GM23248 (cell line): ENCODE results near the gene NOTCH1. TPM values are rescaled to one million over a fixed set of nuclear protein-coding genes. Genes with fewer than 3 reads are reported as not detected.
A peak's percentile ranks its signal among the peaks of the same experiment; 100 is the strongest.

ENCODE experiments used
- DNase-seq: peaks from one replicate; pipeline ENCODE4 v3.0.0-alpha.2; 2015
- H2AFZ ChIP-seq: fragments of 200-600 bp; sonication (generic); 2 replicates; pipeline ENCODE4 v1.6.1; 2016; ENCODE audit warnings: antibody characterized with exemption
- H3F3A ChIP-seq: fragments of 200-600 bp; sonication (generic); 2 replicates; pipeline ENCODE4 v1.6.1; 2016; ENCODE audit warnings: mild to moderate bottlenecking, antibody characterized with exemption, mixed run types; ENCODE audit not compliant: insufficient read depth
- H3K27ac ChIP-seq: fragments of 200-600 bp; sonication (generic); 2 replicates; pipeline ENCODE4 v1.5.1; 2016; ENCODE audit warnings: mild to moderate bottlenecking
- H3K27me3 ChIP-seq: fragments of 200-600 bp; sonication (generic); replicated peaks from 2 replicates; pipeline ENCODE4 v1.6.1; 2016; ENCODE audit warnings: mild to moderate bottlenecking; ENCODE audit not compliant: insufficient read depth
- H3K36me3 ChIP-seq: fragments of 200-600 bp; sonication (generic); 2 replicates; pipeline ENCODE4 v1.6.1; 2016; ENCODE audit warnings: low read depth, mild to moderate bottlenecking
- H3K4me1 ChIP-seq: fragments of 200-600 bp; sonication (generic); 2 replicates; pipeline ENCODE4 v1.6.1; 2016; ENCODE audit warnings: mild to moderate bottlenecking; ENCODE audit not compliant: insufficient read depth
- H3K4me2 ChIP-seq: fragments of 200-600 bp; sonication (generic); one replicate; pipeline ENCODE4 v1.6.1; 2016; ENCODE audit warnings: mild to moderate bottlenecking; ENCODE audit not compliant: unreplicated experiment
- H3K4me3 ChIP-seq: fragments of 200-600 bp; sonication (generic); 2 replicates; pipeline ENCODE4 v1.5.1; 2016; ENCODE audit warnings: mild to moderate bottlenecking
- H3K79me2 ChIP-seq: fragments of 200-600 bp; sonication (generic); 2 replicates; pipeline ENCODE4 v1.6.1; 2016; ENCODE audit warnings: mild to moderate bottlenecking; ENCODE audit not compliant: insufficient read depth
- H3K9ac ChIP-seq: fragments of 200-600 bp; sonication (generic); 2 replicates; pipeline ENCODE4 v1.6.1; 2016; ENCODE audit warnings: mild to moderate bottlenecking
- H3K9me2 ChIP-seq: fragments of 200-600 bp; sonication (generic); 2 replicates; pipeline ENCODE4 v1.6.1; 2016; ENCODE audit warnings: mixed run types, mild to moderate bottlenecking, moderate library complexity; ENCODE audit not compliant: insufficient read depth
- H3K9me3 ChIP-seq: fragments of 200-600 bp; sonication (generic); one replicate; pipeline ENCODE4 v1.6.1; 2017; ENCODE audit warnings: low read depth
- H4K20me1 ChIP-seq: fragments of 200-600 bp; sonication (generic); 2 replicates; pipeline ENCODE4 v1.6.0; 2016; ENCODE audit not compliant: insufficient read depth
- EZH2 ChIP-seq: fragments of 200-600 bp; sonication (generic); IDR thresholded peaks from 2 replicates; pipeline ENCODE4 v1.6.1; 2018; ENCODE audit warnings: antibody characterized with exemption, mild to moderate bottlenecking; ENCODE audit not compliant: insufficient read depth, poor library complexity, severe bottlenecking
- EZH2phosphoT487 ChIP-seq: fragments of 200-600 bp; sonication (generic); IDR thresholded peaks from 2 replicates; pipeline ENCODE4 v1.6.1; 2018; ENCODE audit warnings: antibody characterized with exemption, moderate library complexity, mild to moderate bottlenecking, low read depth; ENCODE audit not compliant: insufficient read depth
- WGBS, 2 experiments: methylation state at CpG; one replicate each; pipeline ENCODE4 v1.1.6; 2015 to 2017; ENCODE audit warnings: low lambda C conversion rate in 2 of 2, low coverage in 1 of 2; ENCODE audit errors: missing lambda C conversion rate in 2 of 2; 5-methylcytosine and 5-hydroxymethylcytosine counted together
- in situ Hi-C: fragments of 300-500 bp; cut with MboI; formaldehyde crosslinking; loops from 2 replicates; pipeline ENCODE4 v1.15.0; 2020
- polyA plus RNA-seq: library from polyadenylated mRNA; unstranded; fragments of >200 nt; fragmentation: Nextera tagmentation; extraction: Ambion mirVana; gene quantifications from 2 replicates; pipeline ENCODE4 v1.2.1, GENCODE V29; 2016
- total RNA-seq: library from RNA; depleted of rRNA; stranded (reverse); fragments of >200 nt; shearing (Covaris generic); gene quantifications from 2 replicates; pipeline ENCODE4 v1.2.3, GENCODE V29; 2014

Gene NOTCH1
- total and polyA plus RNA-seq, 2 experiments from 2014 or later, result 1.5 to 5.7 TPM

DNA sequence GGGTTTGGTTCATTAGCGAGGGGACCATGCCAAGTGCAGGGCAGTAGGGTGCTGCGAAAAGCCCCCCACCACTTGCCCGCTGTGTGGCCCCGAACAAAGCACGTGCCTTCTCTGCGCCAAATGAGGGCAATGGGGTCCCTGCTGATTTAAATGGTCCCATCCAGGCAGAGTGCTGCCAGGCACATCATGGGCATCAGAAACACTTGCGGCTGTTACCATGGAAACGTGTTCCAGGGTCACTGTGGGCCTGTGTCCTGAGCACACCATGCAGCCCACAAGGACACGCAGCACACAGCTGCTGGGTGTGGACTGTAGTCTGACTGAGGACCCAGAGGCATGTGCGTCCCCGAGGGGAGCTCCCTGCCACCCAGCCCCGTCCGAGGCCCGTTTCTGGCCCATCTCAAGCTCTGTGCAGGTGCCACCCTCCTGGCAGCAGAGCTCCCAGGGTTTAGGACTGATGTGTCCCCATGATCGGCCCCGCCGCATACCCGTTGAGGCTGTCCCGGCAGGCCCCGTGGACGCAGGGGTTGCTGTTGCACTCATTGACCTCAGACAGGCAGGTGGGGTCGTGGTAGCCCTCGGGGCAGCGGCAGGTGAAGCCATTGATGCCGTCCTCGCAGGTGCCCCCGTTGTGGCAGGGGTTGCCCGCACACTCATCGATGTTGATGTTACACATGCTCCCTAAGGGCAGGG is 31.7 kb downstream of the NOTCH1 start:
- H2AFZ ChIP-seq, result no peak overlapping the region
- no peaks in the 10 kb centered on the region for H3K9me2 ChIP-seq
- H3K79me2 ChIP-seq, result no peaks in the 10 kb centered on the region
- no peak overlapping the region for H3K4me3 ChIP-seq
- H3F3A ChIP-seq, result no peaks in the 10 kb centered on the region
- in situ Hi-C loops, result no loop called here
- H3K4me1 ChIP-seq, result no peaks in the 10 kb centered on the region
- WGBS, 2 experiments, result 87 to 94% methylated on average over 27 to 29 of the region's 29 CpGs
- H3K27ac ChIP-seq, result no peak overlapping the region
- H3K36me3 ChIP-seq, result no peaks in the 10 kb centered on the region
- no peak overlapping the region for H3K9ac ChIP-seq
- no peaks in the 10 kb centered on the region for H4K20me1 ChIP-seq
- DNase-seq, result peak; percentile 13
- H3K27me3 ChIP-seq, result no peaks in the 10 kb centered on the region
- H3K9me3 ChIP-seq, result no peaks in the 10 kb centered on the region
- H3K4me2 ChIP-seq, result no peak overlapping the region
- no peak for TF ChIP-seq EZH2phosphoT487
- no peak for TF ChIP-seq EZH2

DNA sequence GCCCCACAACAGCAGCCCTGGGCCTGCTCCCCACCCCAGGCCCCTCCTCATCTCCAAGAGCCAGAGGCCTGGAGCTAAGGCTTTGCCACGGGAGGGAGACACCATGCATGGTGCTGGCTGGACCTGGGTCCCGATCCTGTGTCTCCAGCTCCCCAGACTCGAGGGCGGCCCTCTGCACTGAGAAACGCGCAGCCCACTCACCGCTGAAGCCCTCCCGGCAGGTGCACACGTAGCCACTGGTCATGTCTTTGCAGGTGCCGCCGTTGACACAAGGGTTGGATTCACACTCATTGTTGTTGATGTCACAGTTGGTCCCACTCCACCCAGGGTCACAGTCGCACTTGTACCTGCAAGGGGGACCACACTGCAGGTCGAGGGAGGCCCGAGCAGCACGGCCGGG is 32.7 kb downstream of the NOTCH1 start:
- H3K9ac ChIP-seq, result no peak overlapping the region
- H2AFZ ChIP-seq, result no peak overlapping the region
- no peak for DNase-seq
- H3F3A ChIP-seq, result no peaks in the 10 kb centered on the region
- H3K9me2 ChIP-seq, result no peaks in the 10 kb centered on the region
- no peak overlapping the region for H3K4me2 ChIP-seq
- WGBS, 2 experiments, result 98 to 99% methylated on average over 16 of the region's 16 CpGs
- in situ Hi-C loops, result no loop called here
- TF ChIP-seq EZH2, result no peak
- no peak for TF ChIP-seq EZH2phosphoT487
- H3K4me3 ChIP-seq, result no peak overlapping the region
- H4K20me1 ChIP-seq, result no peaks in the 10 kb centered on the region
- no peaks in the 10 kb centered on the region for H3K4me1 ChIP-seq
- no peak overlapping the region for H3K27ac ChIP-seq
- H3K36me3 ChIP-seq, result no peaks in the 10 kb centered on the region
- no peaks in the 10 kb centered on the region for H3K27me3 ChIP-seq
- H3K9me3 ChIP-seq, result no peaks in the 10 kb centered on the region
- H3K79me2 ChIP-seq, result no peaks in the 10 kb centered on the region

DNA sequence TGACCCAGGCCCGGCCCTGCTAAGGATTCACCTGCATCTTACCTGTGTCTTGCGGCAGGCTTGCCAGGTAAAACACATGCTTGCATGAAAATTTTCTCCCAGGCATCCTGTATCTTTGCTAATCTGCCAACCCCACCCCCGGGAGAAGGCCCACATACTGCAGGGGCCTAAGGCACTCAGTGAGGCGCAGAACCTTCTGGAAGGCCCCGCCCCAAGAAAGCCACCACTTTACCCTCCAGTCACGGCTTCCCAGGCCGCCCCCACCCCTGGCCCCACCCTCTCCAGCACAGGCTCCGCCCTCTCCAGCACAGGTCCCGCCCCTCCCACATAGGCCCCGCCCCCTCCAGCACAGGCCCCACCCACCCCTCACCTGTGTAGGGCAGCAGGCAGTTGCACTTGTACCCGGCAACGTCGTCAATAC is 33.2 kb downstream of the NOTCH1 start:
- Histone ChIP-seq H2AFZ (no peak overlapping the region), H3K36me3 (no peaks in the 10 kb centered on the region), H3K27me3 (no peaks in the 10 kb centered on the region), H4K20me1 (no peaks in the 10 kb centered on the region), H3K9ac (no peak overlapping the region), H3K79me2 (no peaks in the 10 kb centered on the region), H3K4me3 (no peak overlapping the region), H3F3A (no peaks in the 10 kb centered on the region), H3K4me1 (no peaks in the 10 kb centered on the region), H3K4me2 (no peak overlapping the region), H3K9me3 (no peaks in the 10 kb centered on the region), H3K9me2 (no peaks in the 10 kb centered on the region), H3K27ac (no peak overlapping the region)
- peak; percentile 34 for DNase-seq
- TF ChIP-seq EZH2phosphoT487 (no peak), EZH2 (no peak)
- 84 to 90% methylated on average over 6 to 13 of the region's 13 CpGs for WGBS, 2 experiments
- in situ Hi-C loops, result no loop called here

DNA sequence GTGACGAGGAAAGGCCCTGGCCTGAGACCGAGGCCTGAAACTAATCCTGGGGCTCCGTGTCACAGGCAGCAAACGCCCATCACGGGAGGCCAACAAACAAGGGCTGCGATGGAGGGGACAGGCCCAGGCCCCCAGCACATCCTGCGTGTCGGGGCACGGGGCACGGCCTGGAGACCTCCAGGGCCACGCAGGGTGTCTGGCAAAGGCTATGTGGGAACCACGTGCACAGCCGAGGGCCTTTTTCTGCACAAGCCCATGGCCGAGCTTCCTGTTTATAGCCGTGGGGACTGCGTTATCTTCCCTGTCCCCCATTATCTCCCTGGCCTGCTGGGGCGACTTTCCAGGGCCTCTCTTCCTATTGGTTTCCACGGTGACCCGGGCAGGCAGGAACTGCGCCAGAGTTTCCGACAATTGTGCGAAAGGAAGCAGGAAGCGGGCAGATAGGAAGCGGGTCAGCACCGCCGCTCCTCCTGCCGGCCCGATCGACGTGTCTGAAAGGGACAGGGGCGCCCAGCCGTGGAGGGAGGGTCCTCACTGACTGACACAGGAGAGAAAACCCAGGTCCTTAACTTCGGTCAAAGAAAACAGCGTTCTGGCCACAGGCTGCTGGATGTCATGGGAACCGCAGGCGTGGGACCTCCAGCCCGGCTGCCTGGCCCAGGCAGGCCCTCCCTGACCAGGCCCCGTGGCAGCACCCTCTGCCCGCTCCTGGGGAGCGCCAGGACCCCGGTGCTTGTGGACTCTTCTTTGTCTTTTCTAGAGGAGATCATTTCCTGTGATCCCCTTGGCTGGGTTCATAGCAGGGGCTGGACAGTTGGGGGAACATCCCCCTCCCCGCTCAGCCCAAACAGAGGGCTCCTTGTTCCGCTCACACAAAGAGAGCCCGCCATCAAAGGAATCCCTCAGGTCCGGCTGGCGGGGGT is 33.9 kb downstream of the NOTCH1 start:
- no peak overlapping the region for H3K27ac ChIP-seq
- no peak overlapping the region for H3K9ac ChIP-seq
- no peak overlapping the region for H3K4me3 ChIP-seq
- WGBS, 2 experiments, result 96% methylated on average over 43 to 46 of the region's 46 CpGs
- no peak overlapping the region for H3K4me2 ChIP-seq
- in situ Hi-C loops, result no loop called here
- H3K36me3 ChIP-seq, result no peaks in the 10 kb centered on the region
- no peaks in the 10 kb centered on the region for H3K27me3 ChIP-seq
- no peaks in the 10 kb centered on the region for H3K4me1 ChIP-seq
- TF ChIP-seq EZH2phosphoT487, result no peak
- TF ChIP-seq EZH2, result no peak
- H3F3A ChIP-seq, result no peaks in the 10 kb centered on the region
- no peak overlapping the region for H2AFZ ChIP-seq
- no peaks in the 10 kb centered on the region for H3K9me2 ChIP-seq
- H3K79me2 ChIP-seq, result no peaks in the 10 kb centered on the region
- no peak for DNase-seq
- no peaks in the 10 kb centered on the region for H4K20me1 ChIP-seq
- H3K9me3 ChIP-seq, result no peaks in the 10 kb centered on the region
